ENCODE measurements around the gene DYSF.

DYSF gene

DNA sequence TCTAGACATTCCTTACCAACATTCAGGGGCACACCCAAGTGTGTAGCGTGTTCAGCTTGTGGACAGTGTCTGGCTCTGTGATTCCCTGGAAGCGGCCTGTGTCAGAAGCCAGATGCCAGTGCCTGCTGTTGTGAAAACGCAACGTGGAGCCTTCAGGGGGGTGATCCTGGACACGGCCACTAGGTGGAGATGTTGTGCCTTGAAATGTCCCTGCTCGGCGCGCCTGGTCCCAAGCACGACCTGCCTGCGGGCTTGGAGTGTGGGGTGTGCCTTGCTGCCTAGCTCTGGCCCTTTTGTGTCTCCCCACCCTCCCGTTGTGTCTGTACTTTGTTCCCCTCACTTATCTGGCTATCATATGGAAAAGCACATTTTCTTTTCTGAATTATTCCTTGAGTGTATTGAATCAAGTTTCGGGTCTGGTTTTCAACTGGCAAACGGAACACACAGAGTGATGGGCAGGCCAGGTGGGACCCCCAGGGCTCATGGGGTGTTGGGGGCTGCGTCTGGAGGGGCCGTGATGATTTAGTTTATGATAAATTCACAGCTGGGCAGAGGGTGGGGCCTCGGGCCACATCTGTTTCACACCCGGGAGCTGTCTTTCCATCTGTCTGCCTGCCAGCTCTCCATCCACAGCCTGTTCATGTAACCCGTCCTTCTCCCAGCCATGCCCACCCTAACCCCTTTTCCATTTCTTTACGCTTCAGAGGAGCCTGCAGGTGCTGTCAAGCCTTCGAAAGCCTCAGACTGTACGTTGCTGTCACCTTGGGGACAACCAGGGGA lies 95.5 kb downstream of the DYSF start:
- peak; percentile 45 to 62 (median 49) for DNase-seq (ENCODE audit: low read depth in 4 of 4, low spot score in 1 of 4)

DNA sequence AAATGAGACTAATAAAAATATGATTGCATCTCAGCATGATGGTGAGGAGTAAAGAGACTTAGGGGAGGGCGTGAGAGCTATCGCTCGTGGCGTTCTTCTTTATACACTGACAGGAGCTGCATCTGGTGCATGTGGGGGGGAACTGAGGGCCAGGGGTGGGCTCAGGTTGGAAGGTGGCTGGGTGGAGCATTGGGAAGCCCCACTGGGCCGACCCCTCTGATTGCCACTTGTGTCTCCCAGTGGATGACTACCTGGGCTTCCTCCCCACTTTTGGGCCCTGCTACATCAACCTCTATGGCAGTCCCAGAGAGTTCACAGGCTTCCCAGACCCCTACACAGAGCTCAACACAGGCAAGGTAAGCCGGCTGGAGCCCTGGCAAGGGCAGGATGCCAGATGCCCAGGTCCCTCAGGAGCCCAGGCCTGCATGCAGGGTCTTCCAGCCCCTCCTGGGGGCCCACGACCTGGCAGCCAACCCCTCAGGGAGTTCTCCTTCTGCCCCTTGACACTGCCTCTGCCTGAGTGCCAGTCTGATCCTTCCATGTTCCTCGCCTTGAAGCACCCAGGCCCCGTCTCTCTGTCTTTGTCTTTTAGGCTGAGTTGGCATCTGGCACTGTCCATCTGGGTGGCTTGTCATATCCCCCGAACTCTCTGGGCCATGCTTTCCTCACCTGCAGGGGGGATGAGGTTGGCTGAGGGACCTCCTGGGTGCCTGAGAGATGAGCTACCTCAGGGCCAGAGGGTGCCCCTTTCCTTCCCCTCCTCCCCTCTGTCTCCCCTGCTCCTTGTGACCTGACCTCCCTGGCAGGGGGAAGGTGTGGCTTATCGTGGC lies 97.7 kb downstream of the DYSF start:
- no peak for DNase-seq (ENCODE audit: low read depth in 4 of 4, low spot score in 1 of 4)

DNA sequence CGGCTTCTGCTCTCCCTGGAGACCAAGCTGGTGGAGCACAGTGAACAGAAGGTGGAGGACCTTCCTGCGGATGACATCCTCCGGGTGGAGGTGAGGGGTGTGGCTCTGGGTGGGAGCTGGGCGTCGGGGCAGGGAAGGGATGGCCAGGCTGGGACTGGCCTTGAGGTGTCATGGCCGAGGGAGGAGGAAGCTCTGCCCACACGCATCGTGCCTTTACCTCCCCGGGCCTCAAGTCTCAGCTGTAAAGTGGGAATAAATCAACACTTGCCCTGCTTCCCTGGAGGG lies 98.2 kb downstream of the DYSF start:
- DNase-seq (ENCODE audit: low read depth in 4 of 4, low spot score in 1 of 4), result no peak

DNA sequence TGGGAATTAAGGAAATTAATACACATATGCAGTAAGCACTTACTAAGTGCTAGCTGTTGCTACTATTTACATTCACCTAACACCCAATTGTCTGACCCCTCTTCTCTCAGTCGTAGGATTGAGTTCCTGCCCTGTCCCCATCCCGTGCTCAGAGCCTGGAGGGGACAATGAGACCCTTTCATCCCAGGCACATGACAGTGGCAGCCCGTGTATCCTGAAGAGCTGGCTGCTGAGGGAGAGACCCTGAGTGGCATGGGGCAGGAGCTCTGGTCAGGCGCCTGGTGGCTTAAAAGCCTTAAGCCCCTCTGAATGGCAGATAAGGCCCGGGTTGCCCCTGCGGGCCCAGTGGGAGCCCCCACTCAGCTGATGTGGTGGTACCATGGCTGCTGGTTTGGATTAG lies 99.0 kb downstream of the DYSF start:
- no peak for DNase-seq (ENCODE audit: low read depth in 4 of 4, low spot score in 1 of 4)

DNA sequence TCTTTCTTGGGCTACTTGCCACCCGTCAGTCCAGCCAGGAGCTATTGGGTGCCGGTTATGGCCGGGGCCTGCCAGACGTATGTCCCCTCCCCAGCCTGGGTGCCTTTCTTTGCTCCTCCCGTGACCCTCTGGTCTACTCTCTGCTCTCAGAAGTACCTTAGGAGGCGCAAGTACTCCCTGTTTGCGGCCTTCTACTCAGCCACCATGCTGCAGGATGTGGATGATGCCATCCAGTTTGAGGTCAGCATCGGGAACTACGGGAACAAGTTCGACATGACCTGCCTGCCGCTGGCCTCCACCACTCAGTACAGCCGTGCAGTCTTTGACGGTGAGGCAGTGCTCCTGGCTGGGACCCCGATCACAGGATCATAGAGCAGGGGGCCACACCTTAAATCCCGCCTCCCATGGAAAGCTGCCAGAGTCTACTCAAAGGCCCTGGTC lies 99.5 kb downstream of the DYSF start:
- no peak for DNase-seq (ENCODE audit: low read depth in 4 of 4, low spot score in 1 of 4)

DNA sequence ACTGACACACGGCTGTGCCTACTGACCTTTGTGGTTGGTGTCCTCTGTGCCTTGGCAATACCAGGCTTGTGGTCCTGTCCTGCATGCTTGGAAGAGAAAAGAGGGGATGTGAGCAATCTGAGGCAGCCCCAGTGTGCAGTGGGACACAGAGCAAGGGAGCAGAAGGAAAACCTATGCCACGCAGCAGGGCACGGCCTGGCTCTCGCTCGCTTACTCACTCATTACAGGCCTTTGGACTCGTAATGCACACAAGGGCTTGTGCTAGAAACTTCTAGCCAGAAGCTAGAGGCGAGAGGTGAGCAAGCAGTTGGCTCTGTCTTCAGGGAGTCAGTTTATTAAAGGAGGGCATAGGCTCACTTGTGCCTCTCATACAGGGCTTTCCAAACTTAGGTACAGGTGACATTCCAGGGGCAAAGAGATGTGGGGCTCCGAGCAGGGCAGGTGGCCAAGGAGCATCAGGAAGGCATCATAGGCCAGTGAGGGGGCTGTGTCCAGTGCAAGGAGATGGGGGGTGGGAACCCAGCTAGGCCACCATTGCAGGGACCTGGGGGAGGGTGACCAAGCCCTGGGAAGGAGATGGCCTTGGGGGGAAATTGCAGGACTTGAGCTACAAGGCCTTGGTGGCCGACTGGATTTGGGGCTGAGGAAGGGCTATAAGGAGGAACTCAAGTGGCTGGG lies 100.8 kb downstream of the DYSF start:
- no peak for DNase-seq (ENCODE audit: low read depth in 4 of 4, low spot score in 1 of 4)

DNA sequence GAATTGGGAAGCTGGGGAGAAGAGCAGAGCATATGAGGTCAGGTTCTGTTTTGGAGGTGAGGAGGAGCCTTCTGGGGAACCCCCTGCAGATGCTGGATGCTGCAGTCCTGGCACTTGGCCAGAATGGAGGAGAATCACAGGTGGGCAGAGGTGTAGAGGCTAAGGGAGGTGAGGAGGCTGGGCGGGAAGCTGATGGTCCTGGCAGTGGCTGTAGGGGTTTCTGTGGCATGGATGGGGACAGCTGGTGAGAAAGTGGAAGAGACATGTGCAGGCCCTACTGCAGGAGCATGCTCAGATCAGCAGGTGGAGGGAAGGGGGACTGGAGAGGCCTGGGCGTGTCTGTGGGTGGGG lies 101.3 kb downstream of the DYSF start:
- DNase-seq (ENCODE audit: low read depth in 4 of 4, low spot score in 1 of 4), result no peak

DNA sequence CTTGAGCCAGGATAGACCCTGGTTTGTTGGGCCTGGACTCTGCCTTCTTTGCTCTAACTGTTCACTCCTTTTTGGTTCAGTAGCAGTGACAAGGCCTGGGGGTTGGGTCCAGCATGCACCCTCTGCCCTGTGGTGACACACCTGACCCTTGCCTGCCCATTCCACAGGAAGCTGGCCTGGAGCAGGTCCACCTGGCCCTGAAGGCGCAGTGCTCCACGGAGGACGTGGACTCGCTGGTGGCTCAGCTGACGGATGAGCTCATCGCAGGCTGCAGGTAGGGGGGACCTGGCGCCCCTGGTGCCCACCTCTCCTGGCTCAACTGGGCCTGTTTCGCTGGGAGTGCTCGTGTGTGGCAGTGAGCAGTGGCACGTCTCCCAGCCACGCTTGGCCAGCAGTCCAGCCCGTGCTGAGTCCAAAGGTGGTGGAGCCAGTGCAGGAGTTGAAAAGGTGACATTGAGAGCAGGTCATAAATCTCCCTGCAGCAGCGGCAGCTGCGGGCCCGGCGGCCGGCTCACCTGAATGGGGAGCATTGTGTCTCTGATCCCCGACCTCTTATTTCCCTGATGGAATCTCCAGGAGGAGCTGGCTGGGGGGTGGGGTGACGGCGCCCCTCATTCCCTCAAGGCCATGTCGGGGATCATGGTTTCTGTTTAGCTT lies 102.6 kb downstream of the DYSF start:
- no peak for DNase-seq (ENCODE audit: low read depth in 4 of 4, low spot score in 1 of 4)

DNA sequence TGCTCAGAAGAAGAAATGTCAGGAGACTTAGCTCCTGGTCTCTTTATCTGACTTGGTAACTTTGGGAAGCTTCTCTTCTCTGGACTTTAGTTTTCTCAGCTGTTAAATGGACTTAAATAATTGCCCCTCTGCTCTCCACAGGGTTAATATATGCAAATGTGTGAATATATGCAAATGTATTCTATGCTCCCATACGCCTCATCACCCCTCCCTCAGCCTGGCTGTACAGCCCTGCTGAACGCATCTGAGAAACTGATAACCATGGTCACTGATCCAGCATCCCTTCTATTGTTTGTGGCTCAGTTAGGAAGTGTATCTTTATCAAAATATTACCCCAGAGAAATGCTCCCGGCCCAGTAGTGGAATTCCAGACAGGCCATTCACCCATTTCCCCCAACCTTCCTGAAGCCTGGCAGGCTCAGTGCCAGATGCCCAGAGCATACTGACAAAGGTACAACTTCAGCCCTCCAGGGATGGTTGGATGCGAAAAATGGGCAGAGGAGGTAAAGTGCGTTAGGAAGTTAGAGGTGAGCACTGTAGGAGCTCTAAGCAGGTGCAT lies 103.4 kb downstream of the DYSF start:
- no peak for DNase-seq (ENCODE audit: low read depth in 4 of 4, low spot score in 1 of 4)

DNA sequence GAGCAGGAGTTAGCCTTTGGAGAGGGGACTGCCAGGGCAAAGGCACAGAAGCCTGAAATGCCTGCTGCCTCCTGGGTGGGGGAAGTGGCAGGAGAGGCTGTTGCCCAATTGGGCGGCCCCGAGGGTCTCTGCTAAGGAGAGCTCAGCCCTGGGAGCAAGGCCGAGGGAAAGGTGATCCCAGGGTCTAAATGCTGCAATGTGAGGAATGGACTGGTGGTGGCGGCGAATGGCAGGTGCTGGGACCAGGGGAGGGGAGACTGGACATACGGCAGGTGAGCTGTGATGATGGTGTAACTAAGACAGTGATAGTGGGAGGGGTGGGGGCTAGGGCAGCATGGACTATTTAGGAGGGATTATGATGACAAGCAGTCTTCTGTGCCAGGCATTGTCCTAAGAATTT lies 104.0 kb downstream of the DYSF start:
- no peak for DNase-seq (ENCODE audit: low read depth in 4 of 4, low spot score in 1 of 4)

DNA sequence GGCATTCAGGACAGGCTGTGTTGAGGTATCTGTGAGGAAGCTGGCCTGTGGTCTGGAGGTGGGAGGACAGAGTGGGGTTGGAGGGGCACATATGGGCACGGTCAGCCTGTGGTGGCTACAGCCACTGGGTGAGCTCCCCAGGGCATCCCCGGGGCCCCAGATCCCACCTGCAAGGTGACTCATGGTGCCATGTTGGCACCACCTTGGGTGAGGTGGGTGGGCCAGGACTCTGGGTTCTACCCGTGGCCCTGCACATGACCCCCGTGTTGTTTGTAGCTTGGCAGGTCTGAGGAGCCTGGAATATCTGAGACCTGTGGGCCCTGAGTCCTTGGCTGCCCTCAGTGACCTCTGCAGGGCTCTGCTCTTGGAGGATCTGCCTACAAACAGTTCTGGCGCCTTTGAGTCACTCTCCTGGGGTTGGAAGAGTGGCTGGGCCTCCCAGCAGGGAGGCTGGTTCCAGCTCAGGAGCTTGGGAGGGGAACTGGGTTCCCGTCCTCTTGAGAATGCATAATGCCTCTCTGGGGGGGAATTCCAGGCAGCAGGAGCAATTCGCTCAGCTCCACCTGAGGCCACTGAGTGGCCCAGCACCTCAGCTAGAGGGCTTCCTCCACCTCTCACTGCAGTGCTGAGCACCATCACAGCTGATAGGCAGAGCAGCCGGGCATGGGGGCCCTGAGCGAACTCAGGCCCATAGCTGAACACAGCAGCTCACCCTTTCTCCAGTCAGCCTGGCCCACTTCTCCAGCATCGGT lies 105.1 kb downstream of the DYSF start:
- DNase-seq (ENCODE audit: low read depth in 4 of 4, low spot score in 1 of 4), result no peak

DNA sequence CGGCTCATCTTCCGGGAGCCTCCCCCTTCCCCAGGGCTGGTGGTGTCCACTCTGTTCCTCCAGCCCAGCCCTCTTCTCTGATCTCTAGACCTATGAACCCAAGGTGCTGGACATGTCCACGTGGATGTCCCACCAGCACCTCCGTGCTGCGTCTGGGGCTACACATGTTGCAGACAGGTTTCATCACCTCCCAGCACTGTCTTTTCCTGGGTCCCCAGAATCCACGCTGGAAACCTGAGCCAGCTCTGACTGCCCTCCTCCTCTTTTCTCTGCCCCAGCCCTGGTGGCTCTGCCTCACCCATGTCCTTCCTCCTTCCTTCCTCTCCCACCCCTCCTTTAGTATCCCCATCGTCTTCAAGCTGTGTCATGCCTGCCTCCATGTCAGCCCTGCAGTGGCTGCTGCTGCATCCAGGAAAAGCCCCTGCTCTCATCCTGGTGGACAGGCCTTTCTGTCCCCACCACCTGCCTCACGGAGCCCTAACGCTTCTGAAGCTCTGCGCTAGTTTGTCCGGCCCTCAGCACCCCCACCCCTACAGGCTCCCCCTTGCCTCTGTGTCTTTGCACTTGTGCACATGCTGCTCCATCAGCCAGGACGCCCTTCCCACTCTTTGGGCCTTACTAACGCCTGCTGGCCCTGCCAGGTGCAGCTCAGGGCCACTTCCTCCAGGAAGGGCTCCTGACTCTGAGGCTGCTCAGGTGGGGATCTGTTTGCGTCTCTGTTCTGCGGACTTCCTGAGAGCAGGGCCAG lies 105.9 kb downstream of the DYSF start:
- no peak for DNase-seq (ENCODE audit: low read depth in 4 of 4, low spot score in 1 of 4)

DNA sequence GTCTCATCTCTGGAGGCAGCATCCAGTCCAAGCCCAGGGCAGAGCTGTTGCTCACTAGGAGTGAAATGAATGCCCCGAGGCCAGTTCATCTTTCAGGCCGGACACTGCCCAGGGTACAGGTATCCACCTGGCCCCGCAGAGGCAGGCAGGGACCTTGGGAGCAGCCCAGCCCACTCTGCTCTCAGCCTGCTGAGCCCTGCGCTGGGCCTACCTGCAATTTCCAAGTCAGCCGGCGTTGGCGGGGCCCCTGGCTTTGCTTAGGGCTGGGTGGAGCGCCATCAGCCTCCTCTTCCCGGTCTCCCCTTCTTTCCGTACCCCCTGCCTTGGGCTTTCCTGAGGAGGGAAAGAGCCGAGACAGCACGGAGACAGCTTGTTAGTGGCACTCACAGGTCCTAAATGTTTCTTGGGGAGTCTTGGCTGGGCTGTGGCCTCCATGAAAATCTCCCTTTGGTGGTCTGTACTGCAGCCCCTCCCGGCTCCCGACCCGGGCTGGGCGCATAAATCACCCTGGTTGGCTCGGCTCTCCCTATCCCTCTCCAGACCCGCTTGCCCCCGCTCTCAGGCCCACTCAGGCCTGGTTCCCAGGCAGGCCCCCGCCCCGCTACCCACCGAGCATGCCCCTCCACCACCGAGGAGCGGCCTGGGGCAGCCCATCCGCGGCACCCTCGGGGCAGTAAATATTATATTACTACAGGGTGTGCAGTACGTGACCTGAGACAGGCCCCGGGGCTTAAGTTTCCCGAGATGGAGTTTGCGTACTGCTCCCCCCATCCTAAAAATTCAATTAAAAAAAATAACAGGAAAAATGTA lies 106.7 kb downstream of the DYSF start:
- no peak for DNase-seq (ENCODE audit: low read depth in 4 of 4, low spot score in 1 of 4)

DNA sequence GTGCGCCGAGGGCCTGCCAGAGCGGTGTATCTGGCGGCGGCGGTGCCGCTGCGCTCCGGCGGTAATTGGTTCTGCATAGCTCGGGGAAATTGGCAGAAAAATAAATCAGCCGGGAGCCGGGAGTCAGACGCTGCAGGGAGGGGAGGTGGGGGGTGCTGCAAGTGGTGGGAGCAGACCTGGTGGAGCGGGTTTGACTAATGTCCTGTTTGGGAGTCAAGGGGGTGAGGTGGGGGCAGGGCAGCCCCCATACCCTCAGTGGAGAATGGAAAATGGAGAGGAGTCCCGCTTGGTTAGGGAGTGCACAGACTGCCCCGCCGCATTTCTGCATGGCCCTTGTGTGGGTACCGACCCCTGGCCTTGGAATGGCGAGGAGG lies 107.3 kb downstream of the DYSF start:
- no peak for DNase-seq (ENCODE audit: low read depth in 4 of 4, low spot score in 1 of 4)

DNA sequence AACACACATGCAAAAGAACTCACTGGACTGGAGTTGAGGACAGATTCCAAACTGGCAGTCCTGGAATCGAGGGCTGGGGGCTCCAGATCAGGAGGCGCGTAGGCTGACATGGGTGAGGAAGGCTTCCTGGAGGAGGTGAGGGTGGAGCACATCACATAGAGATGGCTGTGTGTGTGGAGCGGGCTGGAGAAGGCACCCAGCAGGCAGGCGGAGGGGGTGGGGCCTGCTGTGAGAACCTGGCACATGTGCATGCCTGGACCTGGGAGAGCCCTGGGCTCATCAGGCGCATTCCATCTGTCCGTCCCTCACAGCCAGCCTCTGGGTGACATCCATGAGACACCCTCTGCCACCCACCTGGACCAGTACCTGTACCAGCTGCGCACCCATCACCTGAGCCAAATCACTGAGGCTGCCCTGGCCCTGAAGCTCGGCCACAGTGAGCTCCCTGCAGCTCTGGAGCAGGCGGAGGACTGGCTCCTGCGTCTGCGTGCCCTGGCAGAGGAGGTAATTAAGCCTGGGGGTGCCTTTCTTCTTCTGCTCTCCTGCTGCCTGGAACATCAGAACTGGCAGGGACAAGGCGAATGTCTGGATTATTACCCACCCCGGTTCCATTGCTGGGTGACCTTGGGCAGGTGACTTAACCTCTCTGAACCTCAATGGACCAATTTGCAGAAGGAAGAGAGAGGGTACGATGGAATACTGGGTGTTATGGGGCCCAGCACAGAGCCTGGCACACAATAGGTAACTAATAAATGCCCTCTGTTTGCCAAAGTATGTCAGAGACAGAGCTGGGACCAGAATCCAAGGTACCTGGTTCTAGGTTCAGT lies 108.3 kb downstream of the DYSF start:
- no peak for DNase-seq (ENCODE audit: low read depth in 4 of 4, low spot score in 1 of 4)

DNA sequence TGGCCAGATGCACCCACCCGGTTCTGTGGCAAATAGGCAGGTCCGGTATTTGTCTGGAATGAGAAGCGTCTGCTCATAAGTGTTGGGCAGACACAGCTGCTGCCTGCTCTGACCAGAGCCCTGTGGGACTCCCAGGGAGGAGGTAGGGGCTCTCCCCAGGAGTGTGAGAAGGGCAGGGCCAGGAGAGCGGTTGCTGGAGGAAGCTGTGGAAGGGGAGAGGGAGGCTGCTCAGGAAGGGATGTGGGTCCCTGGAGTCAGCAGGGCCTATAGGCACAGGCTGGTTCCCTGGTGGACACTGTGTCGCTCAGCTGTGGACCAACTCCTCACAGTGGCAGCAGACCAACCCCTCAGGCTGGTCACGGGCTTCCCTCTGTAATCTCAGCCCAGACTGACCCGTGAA lies 109.2 kb downstream of the DYSF start:
- no peak for DNase-seq (ENCODE audit: low read depth in 4 of 4, low spot score in 1 of 4)

DNA sequence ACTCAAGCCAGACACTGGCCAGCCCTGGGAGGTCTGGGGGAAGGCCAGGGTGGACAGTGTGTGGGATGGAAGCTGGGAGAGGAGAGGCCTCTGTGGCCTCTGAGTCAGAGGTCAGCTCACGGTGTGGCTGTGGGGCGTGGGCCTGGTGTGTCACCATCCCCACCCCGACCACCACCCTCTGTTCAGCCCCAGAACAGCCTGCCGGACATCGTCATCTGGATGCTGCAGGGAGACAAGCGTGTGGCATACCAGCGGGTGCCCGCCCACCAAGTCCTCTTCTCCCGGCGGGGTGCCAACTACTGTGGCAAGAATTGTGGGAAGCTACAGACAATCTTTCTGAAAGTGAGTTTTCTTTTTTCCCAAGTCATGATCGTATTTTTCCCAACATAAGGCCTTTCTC lies 110.5 kb downstream of the DYSF start:
- no peak for DNase-seq (ENCODE audit: low read depth in 4 of 4, low spot score in 1 of 4)

DNA sequence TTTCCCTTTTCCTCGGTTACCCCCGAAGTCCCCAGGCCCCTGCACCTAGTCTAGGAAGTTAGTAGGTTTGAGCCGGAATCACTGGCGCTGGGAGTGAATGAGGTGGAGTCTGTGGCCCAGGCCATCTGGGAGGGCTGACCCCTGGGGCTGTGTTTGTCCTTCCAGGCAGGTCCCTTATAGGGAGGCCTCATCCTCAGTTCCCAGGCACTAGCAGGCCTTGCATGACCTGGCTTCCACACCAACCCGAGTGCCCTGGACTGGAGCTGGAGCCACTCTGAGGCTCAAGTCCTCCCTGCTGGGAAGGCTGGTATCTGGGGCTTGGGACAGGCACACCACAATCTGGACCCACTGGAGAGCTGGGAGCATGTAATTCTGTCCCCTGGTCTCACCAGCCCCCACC lies 111.0 kb downstream of the DYSF start:
- DNase-seq (ENCODE audit: low read depth in 4 of 4, low spot score in 1 of 4), result no peak
